Fibroblast of villous mesenchyme (primary cell): ENCODE data around the gene TCL1B. TPM values are rescaled to one million over a fixed set of nuclear protein-coding genes. Genes with fewer than 3 reads are reported as not detected.
A peak's percentile ranks its signal among the peaks of the same experiment; 100 is the strongest.
"Not testable (repeated sequence)": the region's sequence is repeated elsewhere in the genome, so short reads cannot be mapped to it uniquely, and the experiment has no call there.

Source experiments
- DNase-seq: peaks from one replicate; pipeline ENCODE4 v3.0.0-alpha.2; 2010; ENCODE audit warnings: low read depth
- H3K4me3 ChIP-seq: 2 replicates; pipeline ENCODE4 v1.5.1; 2011; ENCODE audit warnings: low read depth, mild to moderate bottlenecking, low read length
- total RNA-seq: library from RNA; depleted of rRNA; stranded (reverse); fragments of >200 nt; gene quantifications from 2 replicates; pipeline ENCODE4 v1.2.3, GENCODE V29; 2012
- TF ChIP-seq, protein P1 (sequence below): IDR thresholded peaks from 2 replicates; pipeline ENCODE4 v1.5.1; 2012; ENCODE audit warnings: low read depth, mild to moderate bottlenecking, low read length; ENCODE audit not compliant: insufficient read depth

The TCL1B gene
- total RNA-seq, 1 donor: not detected

GRCh38 chr14:95725685-95726336 lies 39.6 kb downstream of the TCL1B start:
- no peak for DNase-seq
- H3K4me3 ChIP-seq: no peak overlapping the region
- TF ChIP-seq, protein P1, sequence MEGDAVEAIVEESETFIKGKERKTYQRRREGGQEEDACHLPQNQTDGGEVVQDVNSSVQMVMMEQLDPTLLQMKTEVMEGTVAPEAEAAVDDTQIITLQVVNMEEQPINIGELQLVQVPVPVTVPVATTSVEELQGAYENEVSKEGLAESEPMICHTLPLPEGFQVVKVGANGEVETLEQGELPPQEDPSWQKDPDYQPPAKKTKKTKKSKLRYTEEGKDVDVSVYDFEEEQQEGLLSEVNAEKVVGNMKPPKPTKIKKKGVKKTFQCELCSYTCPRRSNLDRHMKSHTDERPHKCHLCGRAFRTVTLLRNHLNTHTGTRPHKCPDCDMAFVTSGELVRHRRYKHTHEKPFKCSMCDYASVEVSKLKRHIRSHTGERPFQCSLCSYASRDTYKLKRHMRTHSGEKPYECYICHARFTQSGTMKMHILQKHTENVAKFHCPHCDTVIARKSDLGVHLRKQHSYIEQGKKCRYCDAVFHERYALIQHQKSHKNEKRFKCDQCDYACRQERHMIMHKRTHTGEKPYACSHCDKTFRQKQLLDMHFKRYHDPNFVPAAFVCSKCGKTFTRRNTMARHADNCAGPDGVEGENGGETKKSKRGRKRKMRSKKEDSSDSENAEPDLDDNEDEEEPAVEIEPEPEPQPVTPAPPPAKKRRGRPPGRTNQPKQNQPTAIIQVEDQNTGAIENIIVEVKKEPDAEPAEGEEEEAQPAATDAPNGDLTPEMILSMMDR: no peak

DNA sequence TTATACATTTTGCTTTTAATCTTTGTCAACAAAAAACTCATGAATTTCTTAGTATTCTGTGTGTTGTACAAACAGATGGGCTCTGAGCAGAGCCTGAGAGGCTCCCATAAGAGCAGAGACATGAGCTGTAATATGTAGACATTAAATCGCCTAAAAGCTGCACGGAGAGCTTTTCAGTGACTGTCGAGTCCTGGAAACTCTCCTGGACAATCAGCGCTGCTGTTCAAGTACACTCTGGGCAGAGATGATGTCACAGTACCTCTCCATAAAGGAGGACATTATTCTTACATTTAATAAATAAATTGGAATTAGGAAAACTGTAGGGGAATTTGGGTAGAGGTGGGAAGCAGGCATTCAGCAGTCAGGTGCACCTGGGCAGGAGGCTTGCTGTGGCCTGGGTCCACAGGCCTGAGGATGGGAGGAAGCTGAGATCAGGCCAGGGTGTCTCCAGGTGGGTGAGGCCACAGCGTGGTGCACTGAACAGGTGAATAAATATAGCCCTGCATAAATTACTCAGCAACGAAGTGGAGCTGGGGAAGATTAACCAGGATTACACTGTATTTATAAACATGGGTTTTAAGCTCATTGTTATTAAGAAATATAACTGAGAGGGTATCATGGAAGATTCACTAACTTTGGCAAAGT lies 41.0 kb downstream of the TCL1B start:
- TF ChIP-seq, protein P1: no peak
- H3K4me3 ChIP-seq: no peak overlapping the region
- DNase-seq: no peak

DNA sequence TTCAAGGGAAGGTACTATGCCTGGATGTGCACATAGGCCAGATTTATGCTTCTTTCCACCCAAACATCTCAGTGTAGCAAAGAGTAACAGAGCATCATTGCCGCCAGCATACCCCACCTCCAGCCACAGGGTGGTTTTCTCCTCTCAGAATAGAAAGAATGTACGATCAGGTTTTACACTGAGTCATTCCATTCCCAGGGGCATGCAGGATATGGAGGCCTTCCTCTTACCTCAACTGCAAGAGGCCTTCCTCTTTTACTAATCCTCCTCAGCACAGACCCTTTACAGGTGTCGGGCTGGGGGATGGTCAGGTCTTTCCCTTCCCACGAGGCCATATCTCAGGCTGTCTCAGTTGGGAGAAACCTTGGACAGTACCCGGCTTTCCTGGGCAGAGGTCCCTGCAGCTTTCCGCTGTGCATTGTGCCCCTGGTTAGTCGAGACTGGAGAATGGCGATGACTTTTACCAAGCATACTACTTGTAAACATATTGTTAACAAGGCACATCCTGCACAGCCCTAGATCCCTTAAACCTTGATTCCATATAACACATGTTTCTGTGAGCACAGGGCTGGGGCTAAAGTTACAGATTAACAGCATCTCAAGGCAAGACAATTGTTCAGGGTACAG lies 43.3 kb downstream of the TCL1B start:
- DNase-seq, H3K4me3 ChIP-seq: not testable (repeated sequence)

DNA sequence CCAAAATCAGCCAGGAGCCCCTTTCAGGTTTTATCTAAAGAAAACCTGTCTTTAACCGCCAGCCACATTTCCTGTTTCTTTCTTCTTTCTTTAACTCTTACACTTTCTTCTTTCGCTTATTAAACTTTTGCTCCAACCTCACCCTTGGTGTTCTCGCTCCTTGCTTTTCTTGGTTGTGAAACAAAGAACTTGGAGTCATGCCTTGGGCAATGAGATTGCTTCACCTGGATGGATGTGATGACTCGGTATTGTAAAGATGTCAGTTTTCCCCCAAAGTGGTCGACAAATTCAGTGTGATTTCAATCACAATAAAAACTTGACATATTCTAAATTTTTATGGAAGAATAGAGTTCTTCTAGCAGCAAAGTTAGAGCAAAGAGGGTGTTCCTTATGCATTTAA lies 43.9 kb downstream of the TCL1B start:
- TF ChIP-seq, protein P1: no peak
- H3K4me3 ChIP-seq: no peak overlapping the region
- no peak for DNase-seq

DNA sequence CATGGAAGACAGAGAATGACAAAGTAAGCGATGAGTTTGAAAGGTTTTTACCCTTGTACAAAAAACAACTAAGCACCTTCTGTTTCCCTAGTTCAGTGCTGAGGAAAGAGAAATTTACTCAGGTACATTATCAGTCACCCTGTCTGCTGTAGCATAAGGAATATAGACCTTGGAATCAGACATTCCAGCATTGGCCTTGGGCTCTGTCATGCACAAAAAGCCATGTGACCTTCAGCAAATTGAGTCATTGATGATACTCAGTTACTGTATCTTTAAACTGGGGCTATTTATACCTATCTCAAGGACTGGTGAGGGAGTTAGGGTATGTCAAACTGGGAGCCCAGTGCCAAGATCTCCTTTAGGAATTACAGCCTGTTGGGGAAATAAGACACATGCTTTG lies 47.0 kb downstream of the TCL1B start:
- H3K4me3 ChIP-seq: no peak overlapping the region
- DNase-seq: no peak
- TF ChIP-seq, protein P1: no peak

DNA sequence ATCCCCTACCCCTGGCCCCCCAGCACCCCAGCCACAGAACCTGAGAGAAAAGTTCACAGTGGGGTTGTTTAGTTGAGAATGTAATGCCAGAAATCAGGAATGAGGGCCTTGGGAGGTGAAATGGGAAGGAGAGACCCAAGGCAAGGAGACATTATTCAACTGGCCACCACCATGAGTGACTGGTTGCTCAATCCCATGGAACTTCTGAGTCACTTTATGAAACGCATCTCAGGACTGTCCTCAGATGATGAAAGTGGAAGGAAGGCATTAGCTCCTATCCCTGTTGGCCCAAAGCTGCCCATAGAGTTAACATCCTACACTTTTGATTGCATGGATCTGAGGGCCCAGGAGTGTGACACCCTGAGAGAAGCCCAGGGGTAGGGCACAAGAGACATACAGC lies 53.1 kb downstream of the TCL1B start:
- DNase-seq: no peak
- TF ChIP-seq, protein P1: no peak
- no peak overlapping the region for H3K4me3 ChIP-seq

DNA sequence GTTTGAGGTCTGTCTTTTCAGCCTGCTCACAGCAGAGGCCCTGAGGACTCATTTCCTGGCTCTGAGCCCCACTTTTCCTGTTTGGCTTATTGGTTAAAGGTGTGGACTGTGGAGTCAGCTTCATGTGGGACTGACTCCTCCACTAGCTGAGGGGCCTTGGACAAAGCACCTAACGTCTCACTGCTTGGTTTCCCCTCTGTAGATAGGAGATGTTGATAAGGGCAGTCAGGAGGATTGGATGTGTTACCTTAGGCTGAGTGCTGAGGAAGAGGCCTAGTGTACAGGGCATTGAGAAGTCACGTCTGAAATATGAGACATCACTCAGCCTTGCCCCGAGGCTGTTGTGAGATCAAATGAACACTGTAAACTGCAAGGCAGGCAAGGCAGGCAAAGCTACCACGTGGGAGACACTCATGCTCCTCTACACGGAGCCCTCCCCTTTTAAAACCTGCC lies 54.8 kb downstream of the TCL1B start:
- TF ChIP-seq, protein P1: no peak
- no peak overlapping the region for H3K4me3 ChIP-seq
- DNase-seq: peak; percentile 42
